Glutamatergic neuron (in vitro differentiated cells): Measurements from ENCODE around the gene GLUL. TPM values are rescaled to one million over a fixed set of nuclear protein-coding genes. Genes with fewer than 3 reads are reported as not detected.

Source experiments
- DNase-seq: peaks from one replicate; pipeline ENCODE4 v3.0.0; 2022
- H3K27ac Mint-ChIP-seq: one replicate; pipeline ENCODE4 v1.8.0; 2020; ENCODE audit warnings: mild to moderate bottlenecking, mixed read lengths, inconsistent platforms; ENCODE audit not compliant: unreplicated experiment
- H3K27me3 Mint-ChIP-seq: one replicate; pipeline ENCODE4 v1.8.0; 2020; ENCODE audit warnings: mild to moderate bottlenecking, moderate library complexity, mixed read lengths, inconsistent platforms; ENCODE audit not compliant: unreplicated experiment
- H3K36me3 Mint-ChIP-seq: one replicate; pipeline ENCODE4 v1.8.0; 2020; ENCODE audit warnings: mild to moderate bottlenecking, mixed read lengths, inconsistent platforms; ENCODE audit not compliant: unreplicated experiment
- H3K4me1 Mint-ChIP-seq: one replicate; pipeline ENCODE4 v1.8.0; 2020; ENCODE audit warnings: mild to moderate bottlenecking, low read depth, mixed read lengths, inconsistent platforms; ENCODE audit not compliant: unreplicated experiment
- H3K4me3 Mint-ChIP-seq: one replicate; pipeline ENCODE4 v1.8.0; 2020; ENCODE audit warnings: mild to moderate bottlenecking, mixed read lengths, inconsistent platforms; ENCODE audit not compliant: unreplicated experiment
- H3K9me3 Mint-ChIP-seq: one replicate; pipeline ENCODE4 v1.8.0; 2020; ENCODE audit warnings: mild to moderate bottlenecking, moderate library complexity, mixed read lengths, inconsistent platforms; ENCODE audit not compliant: unreplicated experiment
- CTCF ChIP-seq: fragments of 200-600 bp; sonication (generic); IDR thresholded peaks from one replicate; pipeline ENCODE4 v1.5.0; 2021; ENCODE audit not compliant: partially characterized antibody, unreplicated experiment
- total RNA-seq: library from RNA; stranded (reverse); fragmentation: NEBNext Ultra II Directional; extraction: Animal tissue kit (Norgen Biotek cat#: 25700); gene quantifications from one replicate; pipeline ENCODE4 v1.2.1, GENCODE V29; 2021; ENCODE audit not compliant: unreplicated experiment

GLUL gene
- total RNA-seq, 1 donor from 2014 or later = 312 TPM

GRCh38 chr1:182359645-182360044 lies 31.9 kb downstream of the GLUL start:
- Mint-ChIP-seq H3K27me3 (peaks cover 2% of the 10 kb centered on the region), H3K27ac (no peak overlapping the region), H3K36me3 (no peaks in the 10 kb centered on the region), H3K4me1 (peaks cover 9% of the 10 kb centered on the region), H3K9me3 (peaks cover 2% of the 10 kb centered on the region), H3K4me3 (no peak overlapping the region)
- TF ChIP-seq CTCF = no peak
- DNase-seq = no peak

DNA sequence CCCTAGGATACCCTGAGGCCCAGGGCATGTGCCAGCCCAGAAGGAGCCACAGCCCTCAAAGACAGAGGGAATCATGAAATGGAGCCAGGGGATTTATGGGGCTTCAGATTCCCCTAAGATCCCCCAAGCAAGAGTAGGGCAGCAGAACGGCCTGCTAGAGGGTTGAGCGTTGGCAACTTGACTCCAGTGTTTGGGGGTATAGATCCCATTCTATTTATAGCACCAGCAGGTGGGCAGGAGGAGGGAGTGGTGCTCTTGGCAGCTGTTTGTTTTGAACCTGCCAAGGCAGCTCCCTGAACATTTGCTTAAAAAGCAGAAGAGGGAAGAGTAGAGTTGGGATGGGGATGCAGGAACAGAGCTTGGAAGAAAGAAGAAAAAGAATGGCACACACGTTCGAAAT lies 33.7 kb downstream of the GLUL start:
- no peak for TF ChIP-seq CTCF
- Mint-ChIP-seq H3K9me3 (peaks cover 2% of the 10 kb centered on the region), H3K4me3 (no peak overlapping the region), H3K4me1 (peaks cover 9% of the 10 kb centered on the region), H3K27ac (no peak overlapping the region), H3K27me3 (peaks cover 2% of the 10 kb centered on the region), H3K36me3 (no peaks in the 10 kb centered on the region)
- DNase-seq = no peak

GRCh38 chr1:182357171-182357570 lies 34.4 kb downstream of the GLUL start:
- Mint-ChIP-seq H3K9me3 (peaks cover 2% of the 10 kb centered on the region), H3K4me1 (peaks cover 9% of the 10 kb centered on the region), H3K27ac (no peak overlapping the region), H3K4me3 (no peak overlapping the region), H3K36me3 (no peaks in the 10 kb centered on the region), H3K27me3 (peaks cover 2% of the 10 kb centered on the region)
- no peak for TF ChIP-seq CTCF
- DNase-seq = no peak

DNA sequence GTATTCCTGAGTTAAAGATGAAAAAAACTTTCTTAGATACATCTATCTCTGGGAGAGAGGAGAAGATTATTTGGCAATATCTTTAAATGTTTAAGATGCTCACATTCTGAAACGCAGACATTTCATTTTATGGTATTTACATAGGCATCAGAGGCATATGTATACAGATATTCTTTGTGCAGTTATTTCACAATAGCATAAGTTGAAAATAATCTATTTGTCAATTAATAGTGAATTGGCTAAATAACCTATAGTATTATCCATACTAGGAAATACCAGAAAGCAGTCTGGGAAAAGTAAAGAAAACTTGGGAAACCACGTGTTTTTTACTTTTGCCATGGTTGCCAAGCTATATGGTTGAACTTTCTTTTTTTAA lies 35.9 kb downstream of the GLUL start:
- TF ChIP-seq CTCF = no peak
- Mint-ChIP-seq H3K27ac (no peak overlapping the region), H3K9me3 (peaks cover 2% of the 10 kb centered on the region), H3K27me3 (peaks cover 2% of the 10 kb centered on the region), H3K4me3 (no peak overlapping the region), H3K36me3 (no peaks in the 10 kb centered on the region), H3K4me1 (peaks cover 9% of the 10 kb centered on the region)
- DNase-seq = no peak

DNA sequence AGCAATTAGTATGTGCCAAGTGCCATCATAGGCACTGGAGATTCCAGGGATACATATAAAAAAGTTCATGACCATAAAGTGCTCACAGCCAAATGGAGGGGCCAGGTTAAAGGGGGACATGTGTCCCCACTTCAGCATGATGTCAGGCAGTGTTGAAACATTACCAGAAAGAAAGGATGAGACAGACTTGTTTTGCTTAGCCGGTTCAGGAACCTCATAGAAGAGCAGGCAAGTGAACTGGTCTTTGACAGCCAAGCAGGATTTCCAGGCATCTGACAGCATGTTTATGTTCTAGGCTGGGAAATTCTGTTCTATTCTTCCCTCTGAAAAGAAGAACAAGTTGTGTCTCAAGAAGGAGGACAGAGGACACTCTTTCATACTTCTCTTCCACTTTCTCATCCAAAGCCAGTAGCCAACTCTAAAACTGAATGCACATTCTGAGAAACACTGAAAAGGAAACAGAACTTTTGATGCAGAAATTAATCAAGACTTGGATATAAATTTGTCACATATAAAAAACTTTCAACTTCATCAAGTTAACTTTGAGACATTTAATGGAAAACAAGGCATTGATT lies 39.7 kb downstream of the GLUL start:
- H3K4me1 Mint-ChIP-seq = no peaks in the 10 kb centered on the region
- no peaks in the 10 kb centered on the region for H3K27me3 Mint-ChIP-seq
- no peak overlapping the region for H3K27ac Mint-ChIP-seq
- H3K9me3 Mint-ChIP-seq = peaks cover 3% of the 10 kb centered on the region
- no peak for TF ChIP-seq CTCF
- DNase-seq = no peak
- no peak overlapping the region for H3K4me3 Mint-ChIP-seq
- no peaks in the 10 kb centered on the region for H3K36me3 Mint-ChIP-seq
